Osteocyte (in vitro differentiated cells): ENCODE data around the gene RBM15B. TPM values are rescaled to one million over a fixed set of nuclear protein-coding genes. Genes with fewer than 3 reads are reported as not detected.

Source experiments
- DNase-seq: peaks from one replicate; pipeline ENCODE4 v3.0.0; 2021; ENCODE audit warnings: mixed read lengths; ENCODE audit not compliant: unreplicated experiment; ENCODE audit errors: extremely low spot score
- H3K27ac Mint-ChIP-seq: one replicate; pipeline ENCODE4 v1.8.0; 2021; ENCODE audit warnings: mild to moderate bottlenecking, mixed read lengths; ENCODE audit not compliant: unreplicated experiment
- H3K27me3 Mint-ChIP-seq: one replicate; pipeline ENCODE4 v1.8.0; 2021; ENCODE audit warnings: mixed read lengths; ENCODE audit not compliant: unreplicated experiment
- H3K36me3 Mint-ChIP-seq: one replicate; pipeline ENCODE4 v1.8.0; 2021; ENCODE audit warnings: mixed read lengths; ENCODE audit not compliant: unreplicated experiment
- H3K4me1 Mint-ChIP-seq: one replicate; pipeline ENCODE4 v1.8.0; 2021; ENCODE audit warnings: mixed read lengths; ENCODE audit not compliant: unreplicated experiment
- H3K4me3 Mint-ChIP-seq: one replicate; pipeline ENCODE4 v1.8.0; 2021; ENCODE audit warnings: mild to moderate bottlenecking, moderate library complexity, mixed read lengths; ENCODE audit not compliant: unreplicated experiment
- H3K9me3 Mint-ChIP-seq: one replicate; pipeline ENCODE4 v1.8.0; 2021; ENCODE audit warnings: mixed read lengths; ENCODE audit not compliant: unreplicated experiment
- CTCF ChIP-seq: fragments of 200-600 bp; sonication (generic); IDR thresholded peaks from 2 replicates; pipeline ENCODE4 v1.5.0; 2021; ENCODE audit warnings: antibody characterized with exemption, mild to moderate bottlenecking, moderate library complexity
- total RNA-seq: library from RNA; stranded (reverse); gene quantifications from 2 replicates; pipeline ENCODE4 v1.2.1, GENCODE V29; 2021

The RBM15B gene
- total RNA-seq, 1 donor from 2014 or later = 50.3 TPM

GRCh38 chr3:51408021-51408420 lies 16.9 kb downstream of the RBM15B start:
- no peak for TF ChIP-seq CTCF
- Mint-ChIP-seq H3K4me3 (no peak overlapping the region), H3K36me3 (peaks cover 25% of the 10 kb centered on the region)

GRCh38 chr3:51408813-51409212 lies 17.7 kb downstream of the RBM15B start:
- Mint-ChIP-seq H3K4me3 (no peak overlapping the region), H3K27me3 (no peaks in the 10 kb centered on the region), H3K27ac (no peak overlapping the region), H3K4me1 (no peaks in the 10 kb centered on the region), H3K36me3 (peaks cover 24% of the 10 kb centered on the region), H3K9me3 (no peaks in the 10 kb centered on the region)
- no peak for DNase-seq
- no peak for TF ChIP-seq CTCF

More at GRCh38 chr3:51408021-51408420, 16.9 kb downstream of the RBM15B start:
- Mint-ChIP-seq H3K9me3 (no peaks in the 10 kb centered on the region), H3K27ac (no peak overlapping the region), H3K27me3 (no peaks in the 10 kb centered on the region), H3K4me1 (no peaks in the 10 kb centered on the region)
- no peak for DNase-seq

- Mint-ChIP-seq H3K4me3 (no peak overlapping the region), H3K9me3 (no peaks in the 10 kb centered on the region), H3K27ac (no peak overlapping the region), H3K36me3 (peaks cover 25% of the 10 kb centered on the region), H3K4me1 (no peaks in the 10 kb centered on the region), H3K27me3 (no peaks in the 10 kb centered on the region)
- no peak for DNase-seq
- no peak for TF ChIP-seq CTCF
Measured at GRCh38 chr3:51422211-51422610, 31.1 kb downstream of the RBM15B start.

GRCh38 chr3:51426921-51427320 lies 35.8 kb downstream of the RBM15B start:
- Mint-ChIP-seq H3K36me3 (peaks cover 21% of the 10 kb centered on the region), H3K4me1 (peaks cover 2% of the 10 kb centered on the region), H3K27ac (no peak overlapping the region), H3K27me3 (no peaks in the 10 kb centered on the region), H3K9me3 (no peaks in the 10 kb centered on the region), H3K4me3 (no peak overlapping the region)
- TF ChIP-seq CTCF = no peak
- DNase-seq = no peak

- H3K4me1 Mint-ChIP-seq = peaks cover 14% of the 10 kb centered on the region
- DNase-seq = no peak
- H3K9me3 Mint-ChIP-seq = no peaks in the 10 kb centered on the region
- no peaks in the 10 kb centered on the region for H3K27me3 Mint-ChIP-seq
- no peak overlapping the region for H3K4me3 Mint-ChIP-seq
- TF ChIP-seq CTCF = no peak
- H3K27ac Mint-ChIP-seq = no peak overlapping the region
- H3K36me3 Mint-ChIP-seq = peaks cover 23% of the 10 kb centered on the region
Measured at GRCh38 chr3:51429138-51429537, 38.1 kb downstream of the RBM15B start.
